Motor neuron (in vitro differentiated cells): ENCODE data around the gene KRTAP4-12. TPM values are rescaled to one million over a fixed set of nuclear protein-coding genes. Genes with fewer than 3 reads are reported as not detected.
"Not testable (repeated sequence)": the region's sequence is repeated elsewhere in the genome, so short reads cannot be mapped to it uniquely, and the experiment has no call there.

Experiments used
- ATAC-seq, 8 experiments: fragments of 200-7000 bp; cut with Tn5 transposase; replicated peaks in 6 of 8; 2 replicates each; pipeline ENCODE4 v1.8.0; 2021; ENCODE audit warnings: mild to moderate bottlenecking in 8 of 8, moderate library complexity in 8 of 8
- H3K27ac ChIP-seq, 2 donors: fragments of 250-450 bp; sonication (Bioruptor Pico); 2 replicates each; pipeline ENCODE4 v1.9.0; 2021; ENCODE audit warnings: antibody characterized with exemption in 2 of 2, mild to moderate bottlenecking in 2 of 2, moderate library complexity in 1 of 2
- H3K4me1 ChIP-seq, 2 donors: fragments of 250-450 bp; sonication (Bioruptor Pico); replicated peaks in 1 of 2; 2 replicates each; pipeline ENCODE4 v1.6.1; 2021; ENCODE audit warnings: antibody characterized with exemption in 2 of 2, mild to moderate bottlenecking in 2 of 2, moderate library complexity in 1 of 2
- H3K4me3 ChIP-seq, 5 donors: fragments of 250-450 bp; sonication (Bioruptor Pico); 2 replicates each; pipeline ENCODE4 v1.9.0; 2021; ENCODE audit warnings: antibody characterized with exemption in 5 of 5, mild to moderate bottlenecking in 5 of 5, moderate library complexity in 4 of 5
- WGBS, 10 experiments: fragments of 450-650 bp; shearing (Covaris generic); methylation state at CpG; one replicate each; pipeline ENCODE4 v1.0.0; 2022; 5-methylcytosine and 5-hydroxymethylcytosine counted together
- in situ Hi-C, 9 experiments: fragments of 400-800 bp; cut with MboI; loops; one replicate each; pipeline ENCODE4 v1.15.0; 2021; ENCODE audit warnings: low sequenced_read_pairs in 9 of 9, low pct_unique_long_range_greater_than_20kb in 2 of 9; ENCODE audit not compliant: unreplicated experiment in 9 of 9
- total RNA-seq, 8 experiments: library from RNA; unstranded; fragments of 300-600 nt; gene quantifications; 2 replicates each; pipeline versions ENCODE4 v1.2.3 to v1.2.4, GENCODE V29; 2022

KRTAP4-12 gene
- total RNA-seq, 8 experiments from 2014 or later, result 0.38 to 0.41 TPM; not detected in 6

GRCh38 chr17:41145261-41145660, 21.3 kb upstream of the KRTAP4-12 start:
- no peak overlapping the region for H3K27ac ChIP-seq
- ATAC-seq, result no peak
- in situ Hi-C loops, result no loop called here
- H3K4me1 ChIP-seq, result no peaks in the 10 kb centered on the region
- H3K4me3 ChIP-seq, result no peak overlapping the region
- WGBS, 10 experiments, result 20 to 100% (median 64%) methylated on average over 1 to 2 of the region's 2 CpGs; no CpG with 5 or more reads in 2 of the 10 experiments

DNA sequence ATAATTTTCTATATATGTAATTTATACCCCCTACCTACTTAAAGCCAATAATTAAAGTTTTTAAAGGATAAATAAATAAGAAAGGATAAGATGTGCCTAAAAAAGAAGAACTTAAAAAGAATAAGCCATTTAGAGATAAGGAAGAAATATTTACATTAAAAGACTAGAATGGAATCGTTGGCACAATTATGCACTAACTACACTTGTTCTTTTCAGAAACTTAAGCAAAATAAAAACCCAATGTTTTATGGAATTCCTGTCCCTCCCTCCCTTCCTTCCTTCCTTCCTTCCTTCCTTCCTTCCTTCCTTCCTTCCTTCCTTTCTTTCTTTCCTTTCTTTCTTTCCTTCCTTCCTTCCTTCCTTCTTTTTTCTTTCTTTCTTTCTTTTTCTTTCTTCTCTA, 20.9 kb upstream of the KRTAP4-12 start:
- H3K27ac ChIP-seq, result no peak overlapping the region
- ATAC-seq, result no peak
- 38 to 100% (median 83%) methylated on average over 1 of the region's 1 CpG for WGBS, 10 experiments
- in situ Hi-C loops, result no loop called here
- H3K4me3 ChIP-seq, result no peak overlapping the region
- H3K4me1 ChIP-seq, result no peaks in the 10 kb centered on the region

DNA sequence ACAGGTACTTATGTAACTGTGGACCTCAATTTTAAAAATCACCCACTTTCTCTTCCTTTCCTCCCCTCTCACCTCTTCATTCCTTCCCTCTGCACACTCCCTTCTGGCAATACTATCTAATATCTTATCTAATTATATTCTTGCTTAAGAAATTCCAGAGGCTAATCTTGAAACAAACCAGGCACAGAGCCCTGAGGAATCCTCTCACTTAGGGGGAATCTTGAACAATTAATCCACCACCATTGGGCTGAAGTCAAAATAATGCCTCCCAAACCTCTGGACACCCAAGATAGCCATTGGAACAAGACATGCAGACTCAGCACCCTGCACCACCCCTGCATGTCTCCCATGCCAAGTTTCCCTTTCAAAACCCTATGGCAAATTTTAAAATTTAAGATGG, 17.4 kb upstream of the KRTAP4-12 start:
- no peak for ATAC-seq

DNA sequence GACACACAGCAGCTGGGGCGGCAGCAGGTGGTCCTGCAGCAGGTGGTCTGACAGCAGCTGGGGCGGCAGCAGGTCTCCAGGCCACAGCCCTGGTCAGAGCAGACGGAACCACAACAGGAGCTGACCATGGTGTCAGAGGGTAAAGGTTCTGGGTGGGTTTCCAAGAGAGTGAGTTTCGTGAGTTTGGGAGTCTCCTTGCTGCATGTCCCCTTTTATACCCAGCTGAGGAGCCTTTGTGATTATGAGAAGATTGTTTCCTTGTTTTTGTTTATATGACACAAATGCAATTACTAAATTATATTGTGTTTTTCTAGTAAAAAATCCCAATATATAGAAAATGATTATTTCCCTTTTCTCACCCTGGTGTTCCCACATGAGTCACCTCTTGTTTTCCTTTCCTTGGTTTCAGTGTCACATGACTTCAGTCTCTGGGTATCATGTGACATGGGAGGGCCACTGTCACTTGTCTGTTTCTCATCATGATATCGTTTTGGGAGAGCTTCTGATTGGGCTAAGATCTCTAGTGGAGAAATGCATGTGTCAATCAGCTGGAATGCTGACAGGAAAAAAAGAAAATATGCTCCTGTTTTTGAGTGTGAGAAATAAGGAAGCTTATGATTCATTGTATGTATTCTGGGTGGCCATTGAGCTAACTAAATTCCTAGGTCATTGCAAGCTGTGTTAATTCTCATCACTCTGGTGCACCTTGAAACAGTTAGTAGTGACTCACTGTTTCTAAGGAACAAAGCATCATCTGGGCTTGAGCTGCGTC, 16.6 kb upstream of the KRTAP4-12 start, which contains the start of gene KRTAP4-6:
Gene KRTAP4-6 (minus strand): TSS at position 185 of the 772 bp plus-strand sequence. CDS start 57 bp downstream, at position 128.
- in situ Hi-C loops, result no loop called here
- peak in 1 of 8 experiments; percentile 48 for ATAC-seq
- Histone ChIP-seq H3K27ac (no peak within 1 kb of the TSS), H3K4me3 (no peak within 1 kb of the TSS), H3K4me1 (no peaks in the 10 kb centered on the region)
- WGBS, 10 experiments, result 0 to 100% (median 64%) methylated on average over 1 to 4 of the region's 6 CpGs; no CpG with 5 or more reads in 2 of the 10 experiments

More for the DNA sequence above, 17.4 kb upstream of the KRTAP4-12 start:
- Histone ChIP-seq H3K27ac (no peak overlapping the region), H3K4me3 (no peak overlapping the region), H3K4me1 (no peaks in the 10 kb centered on the region)
- in situ Hi-C loops, result no loop called here

- 80 to 100% (median 88%) methylated on average over 1 to 5 of the region's 12 CpGs; no CpG with 5 or more reads in 4 of the 10 experiments for WGBS, 10 experiments
- ATAC-seq, in situ Hi-C loops, H3K4me1 ChIP-seq, H3K27ac ChIP-seq, H3K4me3 ChIP-seq: not testable (repeated sequence)
These were observed 15.9 kb upstream of the KRTAP4-12 start for GRCh38 chr17:41139865-41140264.

- in situ Hi-C loops, result no loop called here
- WGBS, 10 experiments, result 17 to 100% (median 81%) methylated on average over 1 to 2 of the region's 2 CpGs; no CpG with 5 or more reads in 1 of the 10 experiments
- Histone ChIP-seq H3K4me1 (no peaks in the 10 kb centered on the region), H3K27ac (no peak overlapping the region), H3K4me3 (no peak overlapping the region)
- no peak for ATAC-seq
These were observed 10.1 kb upstream of the KRTAP4-12 start for GRCh38 chr17:41133880-41134735.

DNA sequence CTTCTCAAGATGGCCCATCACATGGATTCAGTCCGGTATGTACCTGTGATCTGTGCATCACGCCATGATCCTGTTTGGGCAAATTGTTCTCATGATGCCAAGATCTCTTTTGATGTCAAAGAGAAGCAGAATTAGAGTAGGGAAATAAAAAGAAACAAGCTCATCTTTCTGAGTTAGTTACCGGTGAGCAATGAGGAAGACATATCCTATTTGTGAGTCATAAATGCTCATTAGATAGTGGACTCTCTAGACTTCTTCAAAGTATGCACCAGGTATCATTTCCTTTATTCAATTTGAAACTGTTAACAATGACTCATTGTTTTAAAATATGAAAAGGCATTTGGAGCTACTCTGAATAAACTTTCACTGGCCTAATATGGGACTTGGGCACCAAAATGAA, 8.0 kb upstream of the KRTAP4-12 start:
- in situ Hi-C loops, result no loop called here
- H3K4me3 ChIP-seq, result no peak overlapping the region
- no peak overlapping the region for H3K27ac ChIP-seq
- H3K4me1 ChIP-seq, result no peaks in the 10 kb centered on the region
- 43 to 93% (median 80%) methylated on average over 2 to 3 of the region's 3 CpGs; no CpG with 5 or more reads in 3 of the 10 experiments for WGBS, 10 experiments
- ATAC-seq, result no peak

- Histone ChIP-seq H3K27ac (no peak overlapping the region), H3K4me3 (no peak overlapping the region), H3K4me1 (no peaks in the 10 kb centered on the region)
- in situ Hi-C loops, result no loop called here
- 77 to 100% (median 90%) methylated on average over 1 of the region's 1 CpG; no CpG with 5 or more reads in 2 of the 10 experiments for WGBS, 10 experiments
- ATAC-seq, result no peak
These were observed 3.4 kb upstream of the KRTAP4-12 start for GRCh38 chr17:41127371-41127770.

DNA sequence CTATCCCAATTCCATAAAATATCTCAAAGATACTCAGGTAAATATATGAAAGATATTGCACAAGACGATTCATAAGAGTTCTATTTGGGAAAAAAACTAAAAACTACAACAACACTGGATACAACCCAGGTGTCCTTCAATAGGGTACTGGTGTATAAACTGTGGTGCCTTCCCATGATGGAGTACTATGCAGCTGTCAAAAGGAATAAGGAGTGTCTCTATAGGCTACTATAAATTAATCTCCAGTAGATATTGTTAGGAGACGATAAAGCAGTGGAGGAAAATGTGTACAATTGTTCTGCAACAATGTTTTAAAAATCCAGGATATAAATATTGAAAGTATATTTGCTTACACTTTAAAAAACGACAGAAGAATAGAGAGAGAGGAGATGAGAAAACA, 2.4 kb upstream of the KRTAP4-12 start:
- Histone ChIP-seq H3K4me1 (no peaks in the 10 kb centered on the region), H3K4me3 (no peak overlapping the region), H3K27ac (no peak overlapping the region)
- WGBS, 10 experiments, result 55 to 92% (median 78%) methylated on average over 1 to 3 of the region's 3 CpGs
- no peak for ATAC-seq
- in situ Hi-C loops, result no loop called here

- Histone ChIP-seq H3K4me1 (no peaks in the 10 kb centered on the region), H3K4me3 (no peak overlapping the region), H3K27ac (no peak overlapping the region)
- no peak for ATAC-seq
- in situ Hi-C loops, result no loop called here
- 70 to 100% (median 83%) methylated on average over 2 of the region's 2 CpGs; no CpG with 5 or more reads in 3 of the 10 experiments for WGBS, 10 experiments
These were observed 1.1 kb upstream of the KRTAP4-12 start for GRCh38 chr17:41125064-41125463.

DNA sequence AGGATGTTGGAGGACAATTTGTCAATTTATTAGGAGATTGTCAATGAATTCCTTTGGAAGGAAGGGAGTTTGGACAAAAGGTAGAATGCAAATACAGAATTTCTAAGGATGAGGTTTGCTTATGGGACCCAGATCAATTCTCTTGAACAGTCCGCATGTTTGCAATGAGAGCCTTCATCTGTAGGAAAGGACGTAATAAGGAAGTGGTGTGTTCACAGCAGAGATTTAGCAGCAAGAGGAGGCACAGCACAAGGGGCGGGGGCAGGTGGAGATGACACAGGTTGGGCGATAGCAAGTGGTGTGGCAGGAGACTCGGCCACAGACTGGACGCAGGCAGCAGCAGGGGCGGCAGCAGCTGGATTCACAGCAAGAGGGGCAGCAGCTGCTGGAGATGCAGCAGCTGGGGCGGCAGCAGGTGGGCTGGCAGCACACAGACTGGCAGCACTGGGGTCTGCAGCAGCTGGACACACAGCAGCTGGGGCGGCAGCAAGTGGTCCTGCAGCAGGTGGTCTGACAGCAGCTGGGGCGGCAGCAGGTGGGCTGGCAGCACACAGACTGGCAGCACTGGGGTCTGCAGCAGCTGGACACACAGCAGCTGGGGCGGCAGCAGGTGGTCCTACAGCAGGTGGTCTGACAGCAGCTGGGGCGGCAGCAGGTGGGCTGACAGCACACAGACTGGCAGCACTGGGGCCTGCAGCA, 541 bp downstream of the KRTAP4-12 start:
- 20 to 100% (median 83%) methylated on average over 1 to 3 of the region's 12 CpGs; no CpG with 5 or more reads in 1 of the 10 experiments for whole genome bisulfite sequencing, 10 experiments
- H3K4me1 ChIP-seq, ATAC-seq, H3K4me3 ChIP-seq, H3K27ac ChIP-seq, in situ Hi-C loops: not testable (repeated sequence)

GRCh38 chr17:41121742-41122141, 2.2 kb downstream of the KRTAP4-12 start:
- Histone ChIP-seq H3K4me3 (no peak overlapping the region), H3K27ac (no peak overlapping the region), H3K4me1 (no peaks in the 10 kb centered on the region)
- WGBS, 10 experiments, result 60 to 100% (median 100%) methylated on average over 1 to 2 of the region's 2 CpGs; no CpG with 5 or more reads in 2 of the 10 experiments
- ATAC-seq, result no peak
- in situ Hi-C loops, result no loop called here
